ENCODE results near the gene ST7. TPM values are rescaled to one million over a fixed set of nuclear protein-coding genes. Genes with fewer than 3 reads are reported as not detected.

Gene ST7
- total RNA-seq, 1 experiment from 2014 or later, result 12.9 TPM

DNA sequence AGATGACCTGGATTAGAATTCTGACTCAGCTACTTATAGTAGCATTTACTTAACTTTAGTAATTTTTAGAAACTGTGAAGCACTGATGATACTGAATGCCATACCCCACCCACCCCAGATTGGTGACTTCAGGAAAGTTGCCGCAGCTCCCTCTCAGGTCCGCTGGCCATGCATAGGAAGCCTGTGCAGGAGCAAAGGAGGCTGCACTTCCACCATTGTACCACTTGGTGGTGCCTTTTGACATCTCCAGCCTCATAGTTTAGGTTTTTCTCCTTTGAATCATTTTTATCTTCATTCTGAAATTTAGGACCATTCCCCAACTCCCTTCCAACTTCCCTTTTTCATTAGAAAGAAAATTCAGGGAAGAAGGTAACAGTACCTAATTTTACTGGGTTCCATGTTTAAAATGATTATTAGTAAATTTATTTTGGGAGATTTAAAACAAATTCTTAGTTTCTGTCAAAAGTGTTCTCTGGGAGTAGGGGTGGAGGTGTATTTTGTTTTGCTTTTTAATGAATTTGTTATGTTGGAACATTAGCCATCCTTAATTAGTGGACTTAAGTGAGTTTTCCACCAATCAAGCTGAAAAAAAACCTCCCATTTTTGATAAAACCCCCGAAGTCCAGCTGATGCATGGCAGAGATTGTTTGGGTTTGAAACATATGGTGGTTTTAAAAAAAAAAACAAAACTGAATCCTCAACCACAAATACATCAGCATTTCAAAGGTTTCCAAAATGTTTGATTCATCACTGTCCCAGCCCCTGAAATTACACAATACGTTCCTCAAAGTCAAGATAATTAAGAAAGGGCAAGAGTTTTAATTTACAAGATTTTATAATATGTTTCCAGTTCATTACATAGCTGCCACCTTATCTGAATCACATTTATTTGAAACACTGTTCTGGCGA lies 259.9 kb downstream of the ST7 start:
- Histone ChIP-seq H4K91ac (ENCODE audit: insufficient read length, low read depth, low read length) (no peak overlapping the region), H3K79me1 (ENCODE audit: insufficient read depth, low read depth, low read length, poor library complexity, severe bottlenecking) (no peaks in the 10 kb centered on the region), H2BK20ac (ENCODE audit: low read depth, low read length, poor library complexity, severe bottlenecking) (no peak overlapping the region), H3K4me2 (ENCODE audit: insufficient read depth, insufficient read length, low read length) (no peak overlapping the region), H3K9ac (ENCODE audit: extremely low read depth, insufficient read length, low read length) (no peak overlapping the region), H2AK5ac (ENCODE audit: insufficient read length, low read length) (no peak overlapping the region), H3T11ph (ENCODE audit: low read length) (no peak overlapping the region), H4K20me1 (ENCODE audit: control insufficient read depth, insufficient read depth, insufficient read length) (no peaks in the 10 kb centered on the region), H3K9me3 (ENCODE audit: control insufficient read depth, low read depth, low read length) (no peaks in the 10 kb centered on the region), H3K4me1 (ENCODE audit: insufficient read depth, low read length) (no peaks in the 10 kb centered on the region), H3K23ac (ENCODE audit: insufficient read length, low read depth, low read length) (no peak overlapping the region), H2AFZ (ENCODE audit: low read length) (no peak overlapping the region), H4K8ac (replicated peaks; ENCODE audit: insufficient read length, low read depth, low read length) (no peak overlapping the region), H3K27me3 (ENCODE audit: insufficient read depth, low read length) (no peaks in the 10 kb centered on the region), H3K4ac (ENCODE audit: low read depth, low read length) (no peak overlapping the region), H2BK5ac (ENCODE audit: insufficient read length, low read length) (no peak overlapping the region), H2BK12ac (ENCODE audit: insufficient read length, low read depth, low read length) (no peak overlapping the region), H2BK120ac (ENCODE audit: low read depth, low read length, poor library complexity, severe bottlenecking) (no peak overlapping the region), H3K18ac (ENCODE audit: insufficient read length, low read depth, low read length) (no peak overlapping the region), H3K56ac (ENCODE audit: insufficient read length, low read depth, low read length) (no peak overlapping the region), H3K27ac (ENCODE audit: insufficient read length, low read depth, low read length) (no peak overlapping the region), H3K79me2 (ENCODE audit: insufficient read depth, low read length) (no peaks in the 10 kb centered on the region), H4K5ac (ENCODE audit: insufficient read length, low read depth, low read length) (no peak overlapping the region), H3K23me2 (ENCODE audit: insufficient read length, low read depth, low read length, poor library complexity, severe bottlenecking) (no peaks in the 10 kb centered on the region), H3K14ac (ENCODE audit: insufficient read depth, low read length) (no peak overlapping the region), H2BK15ac (ENCODE audit: low read depth, low read length) (no peak overlapping the region)
- Mint-ChIP-seq H3K27ac (no peak overlapping the region), H3K9me3 (no peaks in the 10 kb centered on the region), H3K36me3 (ENCODE audit: insufficient read depth in 1 of 3, low read depth in 3 of 3) (peaks cover 0 to 4% (median 0%) of the 10 kb centered on the region in 3 experiments; a peak in 2 of 7 replicates), H3K4me3 (no peak overlapping the region), H3K27me3 (ENCODE audit: low read depth) (no peaks in the 10 kb centered on the region), H3K4me1 (0 out of 4 replicates have a peak, but pooled peaks cover 0 to 2% of the 10 kb centered on the region in 2 experiments)
- WGBS (ENCODE audit: extremely low coverage, insufficient read length, low lambda C conversion rate), result no CpG with 5 or more reads among the region's 5 CpGs
- TF ChIP-seq, protein P1, sequence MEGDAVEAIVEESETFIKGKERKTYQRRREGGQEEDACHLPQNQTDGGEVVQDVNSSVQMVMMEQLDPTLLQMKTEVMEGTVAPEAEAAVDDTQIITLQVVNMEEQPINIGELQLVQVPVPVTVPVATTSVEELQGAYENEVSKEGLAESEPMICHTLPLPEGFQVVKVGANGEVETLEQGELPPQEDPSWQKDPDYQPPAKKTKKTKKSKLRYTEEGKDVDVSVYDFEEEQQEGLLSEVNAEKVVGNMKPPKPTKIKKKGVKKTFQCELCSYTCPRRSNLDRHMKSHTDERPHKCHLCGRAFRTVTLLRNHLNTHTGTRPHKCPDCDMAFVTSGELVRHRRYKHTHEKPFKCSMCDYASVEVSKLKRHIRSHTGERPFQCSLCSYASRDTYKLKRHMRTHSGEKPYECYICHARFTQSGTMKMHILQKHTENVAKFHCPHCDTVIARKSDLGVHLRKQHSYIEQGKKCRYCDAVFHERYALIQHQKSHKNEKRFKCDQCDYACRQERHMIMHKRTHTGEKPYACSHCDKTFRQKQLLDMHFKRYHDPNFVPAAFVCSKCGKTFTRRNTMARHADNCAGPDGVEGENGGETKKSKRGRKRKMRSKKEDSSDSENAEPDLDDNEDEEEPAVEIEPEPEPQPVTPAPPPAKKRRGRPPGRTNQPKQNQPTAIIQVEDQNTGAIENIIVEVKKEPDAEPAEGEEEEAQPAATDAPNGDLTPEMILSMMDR (conservative IDR thresholded peaks at IDR 0.05), result peak; percentile 96
- DNase-seq, result peak; percentile 68
